Endothelial cell of umbilical vein (primary cell): Measurements from ENCODE around the gene SH3RF3. TPM values are rescaled to one million over a fixed set of nuclear protein-coding genes. Genes with fewer than 3 reads are reported as not detected.

Source experiments
- BruUV-seq: library from RNA; stranded (reverse); fragments of 400-500 nt; replicated peaks from 2 replicates; lab custom pipeline; 2021; lab: Mats Ljungman, UMichigan
- CTCF ChIA-PET: fragments of 300-600, 350-600 bp; sonication (Branson Sonifier 250); formaldehyde crosslinking; loops from one replicate; lab custom pipeline; 2021; ENCODE audit warnings: antibody characterized with exemption, inconsistent platforms; lab: Charles Lee
- POLR2A ChIA-PET: fragments of 300-600, 350-600 bp; sonication (Branson Sonifier 250); formaldehyde crosslinking; loops from one replicate; lab custom pipeline; 2021; ENCODE audit warnings: antibody characterized with exemption, inconsistent platforms; lab: Charles Lee
- DNase-seq: peaks from one replicate; pipeline ENCODE4 v3.0.0-alpha.2; 2011; ENCODE audit warnings: low read depth, low spot score
- FAIRE-seq: peaks from 2 replicates; lab custom pipeline; 2011; peaks lifted over from hg19 to GRCh38; lab: Jason Lieb, UNC
- H2AFZ ChIP-seq: 2 replicates; pipeline ENCODE4 v1.6.0; 2012; ENCODE audit warnings: low read depth, low read length, control low read depth, inconsistent platforms
- H3K27ac ChIP-seq: 2 replicates; pipeline ENCODE4 v1.5.1; 2011; ENCODE audit warnings: low read depth, mild to moderate bottlenecking, control low read depth, low read length, moderate library complexity; ENCODE audit not compliant: insufficient read depth
- H3K27me3 ChIP-seq, 2 experiments: 2 replicates each; pipeline versions ENCODE4 v1.6.0 to v1.6.1; 2011; ENCODE audit warnings: low read length in 2 of 2, mixed read lengths in 1 of 2; ENCODE audit not compliant: control insufficient read depth in 2 of 2, insufficient read depth in 2 of 2
- H3K36me3 ChIP-seq, 2 experiments: 2 replicates in 1 of 2; 3 replicates in 1 of 2; pipeline ENCODE4 v1.5.1; 2011; ENCODE audit warnings: low read length in 2 of 2, mild to moderate bottlenecking in 1 of 2, moderate library complexity in 1 of 2; ENCODE audit not compliant: control insufficient read depth in 2 of 2, insufficient read depth in 2 of 2; ENCODE audit errors: extremely low read depth in 1 of 2
- H3K4me1 ChIP-seq: 3 replicates; pipeline ENCODE4 v1.5.1; 2011; ENCODE audit warnings: mild to moderate bottlenecking, low read length; ENCODE audit not compliant: control insufficient read depth, insufficient read depth; ENCODE audit errors: extremely low read depth
- H3K4me2 ChIP-seq: 2 replicates; pipeline ENCODE4 v1.6.1; 2011; ENCODE audit warnings: low read length, control low read depth, mixed read lengths; ENCODE audit not compliant: insufficient read depth
- H3K4me3 ChIP-seq, 3 experiments: fragments of 200-600 bp in 1 of 3; sonication (generic), shearing (Covaris generic) in 1 of 3; replicated peaks in 1 of 3; 2 replicates each; pipeline ENCODE4 v1.5.1; 2011 to 2016; ENCODE audit warnings: control low read depth in 3 of 3, low read length in 3 of 3, mild to moderate bottlenecking in 2 of 3, inconsistent platforms in 1 of 3, low read depth in 1 of 3, moderate library complexity in 1 of 3; ENCODE audit not compliant: insufficient read depth in 1 of 3
- H3K79me2 ChIP-seq: 2 replicates; pipeline ENCODE4 v1.6.0; 2012; ENCODE audit warnings: low read length, inconsistent platforms; ENCODE audit not compliant: control insufficient read depth, insufficient read depth
- H3K9ac ChIP-seq: replicated peaks from 2 replicates; pipeline ENCODE3; 2011; ENCODE audit warnings: low read length, control low read depth; ENCODE audit not compliant: insufficient read depth; ENCODE audit errors: extremely low read depth
- H3K9me1 ChIP-seq: replicated peaks from 3 replicates; pipeline ENCODE4 v1.6.0; 2011; ENCODE audit warnings: mild to moderate bottlenecking, low read length; ENCODE audit not compliant: control insufficient read depth, insufficient read depth; ENCODE audit errors: extremely low read depth
- H3K9me3 ChIP-seq: replicated peaks from 2 replicates; pipeline ENCODE4 v1.5.1; 2012; ENCODE audit warnings: low read length, inconsistent platforms; ENCODE audit not compliant: control insufficient read depth, insufficient read depth
- H4K20me1 ChIP-seq: replicated peaks from 2 replicates; pipeline ENCODE3; 2011; ENCODE audit warnings: mild to moderate bottlenecking, low read length; ENCODE audit not compliant: control insufficient read depth, insufficient read depth; ENCODE audit errors: extremely low read depth
- CTCF ChIP-seq, 2 donors: IDR thresholded peaks; 1 replicate in 1 of 2; 2 replicates in 1 of 2; pipeline ENCODE4 v1.5.1; 2011; ENCODE audit warnings: low read length in 2 of 2, mild to moderate bottlenecking in 2 of 2, moderate library complexity in 2 of 2, control low read depth in 1 of 2, inconsistent platforms in 1 of 2, low read depth in 1 of 2; ENCODE audit not compliant: insufficient read depth in 1 of 2; ENCODE audit errors: extremely low read depth in 1 of 2
- EZH2 ChIP-seq: IDR thresholded peaks from 2 replicates; pipeline ENCODE4 v1.6.1; 2012; ENCODE audit warnings: borderline replicate concordance, low read depth, mild to moderate bottlenecking, moderate library complexity, low read length, inconsistent platforms; ENCODE audit not compliant: severe bottlenecking
- FOS ChIP-seq: IDR thresholded peaks from 2 replicates; pipeline ENCODE4 v1.6.1; 2011; ENCODE audit warnings: mild to moderate bottlenecking, low read length, moderate library complexity, borderline replicate concordance; ENCODE audit not compliant: insufficient read depth
- GATA2 ChIP-seq: IDR thresholded peaks from 2 replicates; pipeline ENCODE4 v1.7.0; 2011; ENCODE audit warnings: low read depth, mild to moderate bottlenecking, moderate library complexity, mixed read lengths, low read length; ENCODE audit not compliant: insufficient read length, insufficient read depth
- JUN ChIP-seq: IDR thresholded peaks from 2 replicates; pipeline ENCODE4 v1.6.1; 2011; ENCODE audit warnings: borderline replicate concordance, low read depth; ENCODE audit not compliant: insufficient read length, insufficient read depth
- MYC ChIP-seq: IDR thresholded peaks from one replicate; pipeline ENCODE4 v1.6.1; 2011; ENCODE audit warnings: mild to moderate bottlenecking, low read depth, low read length
- POLR2A ChIP-seq: IDR thresholded peaks from 2 replicates; pipeline ENCODE4 v1.6.1; 2012; ENCODE audit warnings: low read depth, mild to moderate bottlenecking, control low read depth, low read length
- POLR2AphosphoS5 ChIP-seq: IDR thresholded peaks from 2 replicates; pipeline ENCODE4 v1.6.1; 2012; ENCODE audit warnings: low read depth, mild to moderate bottlenecking, control low read depth, low read length, moderate library complexity; ENCODE audit not compliant: insufficient read depth
- dilution Hi-C: fragments of 300-500 bp; cut with MboI; formaldehyde crosslinking; loops from one replicate; pipeline ENCODE4 v1.15.0; 2019; ENCODE audit warnings: low sequenced_read_pairs; ENCODE audit not compliant: extremely low pct_ligation_motif_present
- intact Hi-C: fragments of 100-400 bp; cut with micrococcal nuclease; formaldehyde crosslinking; loops from one replicate; pipeline ENCODE4 v1.10.0; 2022
- polyA plus RNA-seq, 4 experiments: library from polyadenylated mRNA; depleted of rRNA in 3 of 4; stranded (reverse) in 3 of 4; unstranded in 1 of 4; fragments of >200 nt; gene quantifications; 2 replicates each; pipeline versions ENCODE4 v1.2.1 to v1.2.3, GENCODE V29; 2011 to 2012; ENCODE audit warnings: missing spikeins in 1 of 4
- total RNA-seq: library from RNA; stranded (reverse); gene quantifications from 2 replicates; pipeline ENCODE4 v1.2.3, GENCODE V29; 2021
- TF ChIP-seq, protein P1 (sequence below): IDR thresholded peaks from 2 replicates; pipeline ENCODE4 v1.6.1; 2011; ENCODE audit not compliant: insufficient read depth, insufficient read length

Gene SH3RF3
- total and polyA plus RNA-seq, 2 donors (not counting 3 experiments of a cell fraction or from before 2014, with no cell fraction given) = 3.8 to 14.7 TPM

DNA sequence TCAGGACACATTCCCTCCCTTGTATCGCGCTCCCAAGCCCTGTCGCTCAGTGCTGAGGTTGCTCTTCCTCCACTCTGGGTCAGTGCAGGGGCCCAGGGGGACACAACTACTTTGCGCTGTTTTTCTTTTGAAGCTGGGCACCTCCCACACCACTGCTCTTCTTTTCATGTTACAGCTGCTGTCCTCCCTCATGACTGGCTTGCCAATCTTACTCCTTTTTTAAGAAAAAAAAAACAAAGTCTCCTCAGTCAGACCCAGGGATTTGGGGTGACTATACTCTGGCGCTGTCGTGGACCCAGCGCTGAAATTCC lies 264.6 kb downstream of the SH3RF3 start:
- dilution Hi-C loops = no loop called here

More for the DNA sequence above, 264.6 kb downstream of the SH3RF3 start:
- DNase-seq (no peak), FAIRE-seq (no peak)
- Histone ChIP-seq H3K36me3 (no peaks in the 10 kb centered on the region), H3K4me2 (no peak overlapping the region), H4K20me1 (no peaks in the 10 kb centered on the region), H3K4me1 (no peaks in the 10 kb centered on the region), H2AFZ (no peak overlapping the region), H3K27me3 (no peaks in the 10 kb centered on the region), H3K9me1 (no peaks in the 10 kb centered on the region), H3K27ac (no peak overlapping the region), H3K9ac (no peak overlapping the region), H3K79me2 (no peaks in the 10 kb centered on the region), H3K9me3 (no peaks in the 10 kb centered on the region), H3K4me3 (no peak overlapping the region)
- intact Hi-C loops = no loop called here
- BruUV-seq = no TSS peak
- ChIA-PET POLR2A (no interaction called here), CTCF (interaction anchor here (1.5 kb wide), 1 partner anchor 116 kb away, joined by 4 read pairs; no protein-coding TSS in a partner anchor)
- no peak for TF ChIP-seq JUN
- TF ChIP-seq POLR2AphosphoS5 = no peak
- no peak for TF ChIP-seq MYC
- no peak for TF ChIP-seq POLR2A
- TF ChIP-seq EZH2 = no peak
- TF ChIP-seq FOS = no peak
- TF ChIP-seq, protein P1, sequence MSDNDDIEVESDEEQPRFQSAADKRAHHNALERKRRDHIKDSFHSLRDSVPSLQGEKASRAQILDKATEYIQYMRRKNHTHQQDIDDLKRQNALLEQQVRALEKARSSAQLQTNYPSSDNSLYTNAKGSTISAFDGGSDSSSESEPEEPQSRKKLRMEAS = no peak
- no peak for TF ChIP-seq CTCF (IDR thresholded peaks at IDR 0.05; ENCODE audit: extremely low read depth in 1 of 2, insufficient read depth in 1 of 2, low read depth in 1 of 2, low read length in 2 of 2)
- TF ChIP-seq GATA2 = no peak
